Adrenal gland (tissue), 5 donors: ENCODE data around the gene DST.

Experiments used
- CTCF ChIP-seq, 6 experiments: fragments of 450-650 bp in 4 of 6; fragments of 200-600 bp in 2 of 6; sonication (generic) in 1 of 6; IDR thresholded peaks; 1 replicate in 5 of 6; 2 replicates in 1 of 6; pipeline versions ENCODE4 v1.5.1 to v1.8.0; 2016 to 2021; ENCODE audit warnings: antibody characterized with exemption in 6 of 6, mild to moderate bottlenecking in 2 of 6, moderate library complexity in 1 of 6
- POLR2A ChIP-seq, 2 donors: fragments of 450-650 bp; IDR thresholded peaks; one replicate each; pipeline ENCODE4 v1.6.1; 2017; ENCODE audit warnings: antibody characterized with exemption in 2 of 2, mild to moderate bottlenecking in 2 of 2, moderate library complexity in 1 of 2
- donor health status: DM: no; HTN: no; CAD: no.

- TF ChIP-seq CTCF (IDR thresholded peaks at IDR 0.05) (no peak), POLR2A (IDR thresholded peaks at IDR 0.05) (no peak)
These were observed 122.5 kb downstream of the DST start for GRCh38 chr6:56520218-56520617.
